Stimulated activated memory B cell treated with anti-CD40 and anti-IgM and Interleukin-4, amounts not matched to agents 10 μg/mL and 1 μg/mL and 100 μg/mL, for 72 hours (primary cell): ENCODE results near the gene LGALS12.
A peak's percentile ranks its signal among the peaks of the same experiment; 100 is the strongest.

Experiments used
- ATAC-seq: fragments of 150-1000 bp; cut with Tn5 transposase; 2 replicates; pipeline ENCODE4 v1.10.0; 2021
- H3K27ac Mint-ChIP-seq: one replicate; pipeline ENCODE4 v1.8.0; 2022; ENCODE audit warnings: mild to moderate bottlenecking, mixed read lengths
- H3K27me3 Mint-ChIP-seq: one replicate; pipeline ENCODE4 v1.8.0; 2022; ENCODE audit warnings: mixed read lengths
- H3K36me3 Mint-ChIP-seq: one replicate; pipeline ENCODE4 v1.8.0; 2022; ENCODE audit warnings: mixed read lengths
- H3K4me1 Mint-ChIP-seq: one replicate; pipeline ENCODE4 v1.8.0; 2022; ENCODE audit warnings: mixed read lengths
- H3K4me3 Mint-ChIP-seq: one replicate; pipeline ENCODE4 v1.8.0; 2022; ENCODE audit warnings: mild to moderate bottlenecking, moderate library complexity, mixed read lengths
- H3K9me3 Mint-ChIP-seq: one replicate; pipeline ENCODE4 v1.8.0; 2022; ENCODE audit warnings: mixed read lengths

The LGALS12 gene, protein sequence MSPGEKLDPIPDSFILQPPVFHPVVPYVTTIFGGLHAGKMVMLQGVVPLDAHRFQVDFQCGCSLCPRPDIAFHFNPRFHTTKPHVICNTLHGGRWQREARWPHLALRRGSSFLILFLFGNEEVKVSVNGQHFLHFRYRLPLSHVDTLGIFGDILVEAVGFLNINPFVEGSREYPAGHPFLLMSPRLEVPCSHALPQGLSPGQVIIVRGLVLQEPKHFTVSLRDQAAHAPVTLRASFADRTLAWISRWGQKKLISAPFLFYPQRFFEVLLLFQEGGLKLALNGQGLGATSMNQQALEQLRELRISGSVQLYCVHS

DNA sequence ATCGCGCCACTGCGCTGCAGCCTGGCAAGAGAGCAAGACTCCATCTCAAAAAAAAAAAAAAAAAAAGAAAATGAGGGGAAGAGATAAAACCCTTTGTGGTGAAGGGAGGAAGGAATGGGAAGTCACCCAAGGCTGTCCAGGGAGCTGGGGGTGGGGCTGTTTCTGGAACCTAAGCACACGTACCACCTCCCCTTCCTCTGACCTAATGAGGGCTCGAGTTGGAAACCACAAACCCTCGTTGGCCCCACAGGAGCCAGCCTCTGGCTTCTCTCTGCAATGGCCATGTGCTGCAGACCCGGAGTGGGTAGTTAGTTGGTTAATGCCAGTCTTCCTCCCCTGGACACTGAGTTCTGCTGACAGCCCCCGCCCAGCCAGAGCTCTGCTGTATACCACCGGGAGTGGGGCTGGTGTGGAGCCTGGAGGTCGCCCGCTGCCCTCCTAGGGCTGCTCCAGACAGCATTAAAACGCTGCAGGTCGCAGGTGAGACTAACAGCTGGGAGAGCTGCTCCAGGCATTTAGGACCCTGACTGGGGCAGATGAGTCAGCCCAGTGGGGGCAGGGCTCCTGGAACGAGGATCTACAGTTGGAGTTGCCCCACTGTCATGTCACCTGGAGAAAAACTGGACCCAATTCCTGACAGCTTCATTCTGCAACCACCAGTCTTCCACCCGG is at the start of gene LGALS12:
LGALS12 (plus strand) TSS at position 228 of the 672 bp plus-strand sequence; CDS start at position 603, 375 bp downstream.
- Mint-ChIP-seq H3K27me3 (peaks cover 56% of the 10 kb centered on the region), H3K4me3 (no peak within 1 kb of the TSS), H3K9me3 (no peaks in the 10 kb centered on the region), H3K27ac (no peak within 1 kb of the TSS), H3K4me1 (peaks cover 14% of the 10 kb centered on the region), H3K36me3 (no peaks in the 10 kb centered on the region)
- no peak for ATAC-seq

DNA sequence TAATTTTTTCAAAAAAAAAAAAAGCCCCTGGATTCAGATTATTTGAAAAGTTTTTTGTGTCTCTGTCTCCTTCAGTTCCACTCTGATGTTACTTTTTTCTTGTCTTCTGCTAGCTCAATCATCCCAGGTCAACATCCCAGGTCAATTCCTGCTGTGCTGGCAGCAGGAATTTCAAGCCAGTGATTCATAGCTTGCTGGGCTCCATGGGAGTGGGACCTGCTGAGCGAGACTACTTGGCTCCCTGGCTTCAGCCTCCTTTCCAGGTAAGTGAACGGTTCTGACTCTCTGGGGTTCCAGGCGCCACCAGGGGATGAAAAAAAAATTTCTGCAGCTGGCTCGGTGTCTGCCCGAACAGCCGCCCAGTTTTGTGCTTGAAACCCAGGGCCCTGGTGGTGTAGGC is 46.3 kb upstream of the LGALS12 start:
- ATAC-seq = no peak
- Mint-ChIP-seq H3K4me1 (no peaks in the 10 kb centered on the region), H3K27me3 (peaks cover 28% of the 10 kb centered on the region), H3K36me3 (no peaks in the 10 kb centered on the region), H3K4me3 (no peak overlapping the region), H3K9me3 (no peaks in the 10 kb centered on the region), H3K27ac (no peak overlapping the region)

DNA sequence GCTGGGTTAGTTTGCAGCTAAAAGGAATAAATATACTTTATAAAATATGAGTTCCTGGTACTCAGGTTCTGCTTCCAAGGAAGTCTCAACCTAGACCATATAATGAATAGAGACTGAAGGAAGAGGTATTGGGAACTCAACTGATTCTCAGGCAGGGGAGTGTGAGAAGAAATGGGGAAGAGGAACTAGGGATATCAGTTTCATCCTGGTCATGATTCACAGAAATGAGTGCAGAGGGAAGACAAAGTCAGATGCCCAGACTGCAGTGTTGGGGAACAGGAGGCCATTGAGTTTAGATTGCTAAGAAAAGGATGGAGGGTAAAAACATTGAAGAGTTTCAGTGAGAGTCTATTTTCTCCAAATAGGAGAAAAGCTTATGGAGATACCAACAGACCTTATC is 43.7 kb upstream of the LGALS12 start:
- Mint-ChIP-seq H3K9me3 (no peaks in the 10 kb centered on the region), H3K4me3 (no peak overlapping the region), H3K4me1 (no peaks in the 10 kb centered on the region), H3K27ac (no peak overlapping the region), H3K27me3 (peaks cover 45% of the 10 kb centered on the region), H3K36me3 (no peaks in the 10 kb centered on the region)
- no peak for ATAC-seq

GRCh38 chr11:63470311-63470710 is 35.6 kb upstream of the LGALS12 start:
- H3K4me3 Mint-ChIP-seq = no peak overlapping the region
- no peak for ATAC-seq
- H3K9me3 Mint-ChIP-seq = peaks cover 15% of the 10 kb centered on the region
- no peaks in the 10 kb centered on the region for H3K36me3 Mint-ChIP-seq
- no peak overlapping the region for H3K27ac Mint-ChIP-seq
- H3K27me3 Mint-ChIP-seq = peaks cover 29% of the 10 kb centered on the region
- no peaks in the 10 kb centered on the region for H3K4me1 Mint-ChIP-seq

DNA sequence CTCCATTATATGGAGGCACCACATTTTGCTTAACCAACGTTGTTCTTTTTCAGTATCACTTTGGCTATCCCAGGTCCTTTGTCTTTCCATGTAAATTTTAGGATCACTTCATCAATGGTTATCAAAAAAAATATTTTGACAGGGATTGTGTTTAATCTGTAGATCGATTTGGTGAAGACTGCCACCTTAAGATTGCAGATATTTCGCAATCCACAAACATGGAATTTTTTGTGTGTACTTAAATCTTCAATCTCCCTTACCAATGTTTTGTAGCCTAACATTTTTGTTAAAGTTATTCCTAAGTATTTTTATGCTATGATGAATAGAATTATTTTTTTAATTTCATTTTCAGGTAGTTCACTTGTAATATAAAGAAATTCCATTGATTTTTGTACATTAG is 33.5 kb upstream of the LGALS12 start:
- no peaks in the 10 kb centered on the region for H3K4me1 Mint-ChIP-seq
- peaks cover 29% of the 10 kb centered on the region for H3K27me3 Mint-ChIP-seq
- H3K9me3 Mint-ChIP-seq = peaks cover 21% of the 10 kb centered on the region
- no peak overlapping the region for H3K27ac Mint-ChIP-seq
- no peak overlapping the region for H3K4me3 Mint-ChIP-seq
- peaks cover 8% of the 10 kb centered on the region for H3K36me3 Mint-ChIP-seq
- no peak for ATAC-seq

DNA sequence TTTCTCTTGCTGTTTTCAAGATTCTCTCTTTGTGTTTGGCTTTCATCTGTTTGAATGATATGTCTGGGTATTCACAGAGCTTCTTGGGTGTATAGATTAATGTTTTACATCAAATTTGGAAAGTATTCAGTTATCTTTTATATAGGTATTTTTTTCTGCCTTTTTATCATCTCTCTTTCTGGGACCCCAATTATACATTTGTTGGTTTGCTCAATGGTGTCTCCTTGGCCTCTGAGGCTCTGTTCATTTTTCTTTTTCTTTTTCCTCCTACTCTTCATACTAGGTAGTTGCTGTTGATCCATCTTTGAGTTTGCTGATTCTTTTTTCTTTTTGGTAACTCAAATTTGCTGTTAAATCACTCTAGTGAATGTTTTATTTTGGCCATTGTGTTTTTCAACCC is 29.3 kb upstream of the LGALS12 start:
- peaks cover 13% of the 10 kb centered on the region for H3K27me3 Mint-ChIP-seq
- H3K36me3 Mint-ChIP-seq = peaks cover 8% of the 10 kb centered on the region
- no peak overlapping the region for H3K27ac Mint-ChIP-seq
- peaks cover 11% of the 10 kb centered on the region for H3K9me3 Mint-ChIP-seq
- no peak overlapping the region for H3K4me3 Mint-ChIP-seq
- ATAC-seq = no peak
- no peaks in the 10 kb centered on the region for H3K4me1 Mint-ChIP-seq

DNA sequence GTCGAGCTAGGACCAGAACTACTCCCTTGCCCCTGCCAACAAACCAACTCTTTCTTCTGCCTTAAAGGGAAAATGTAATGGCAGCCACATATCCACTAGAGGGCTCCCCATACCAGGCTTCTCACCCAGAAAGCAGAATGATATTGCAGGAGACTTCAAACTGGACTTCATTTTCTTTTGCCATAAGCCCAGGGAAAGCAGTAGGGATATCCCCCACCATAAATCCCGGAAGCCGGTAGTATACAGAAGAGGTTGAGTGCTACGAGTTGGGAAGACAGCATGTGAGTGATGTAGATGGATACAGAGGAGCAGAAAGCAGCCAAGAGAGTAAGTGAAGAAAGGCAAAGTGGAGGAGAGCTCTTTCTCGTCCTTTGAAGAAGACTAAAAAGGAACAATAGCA is 27.0 kb upstream of the LGALS12 start:
- H3K27me3 Mint-ChIP-seq = peaks cover 13% of the 10 kb centered on the region
- no peak overlapping the region for H3K27ac Mint-ChIP-seq
- H3K9me3 Mint-ChIP-seq = peaks cover 12% of the 10 kb centered on the region
- no peaks in the 10 kb centered on the region for H3K4me1 Mint-ChIP-seq
- peaks cover 8% of the 10 kb centered on the region for H3K36me3 Mint-ChIP-seq
- ATAC-seq = no peak
- no peak overlapping the region for H3K4me3 Mint-ChIP-seq

DNA sequence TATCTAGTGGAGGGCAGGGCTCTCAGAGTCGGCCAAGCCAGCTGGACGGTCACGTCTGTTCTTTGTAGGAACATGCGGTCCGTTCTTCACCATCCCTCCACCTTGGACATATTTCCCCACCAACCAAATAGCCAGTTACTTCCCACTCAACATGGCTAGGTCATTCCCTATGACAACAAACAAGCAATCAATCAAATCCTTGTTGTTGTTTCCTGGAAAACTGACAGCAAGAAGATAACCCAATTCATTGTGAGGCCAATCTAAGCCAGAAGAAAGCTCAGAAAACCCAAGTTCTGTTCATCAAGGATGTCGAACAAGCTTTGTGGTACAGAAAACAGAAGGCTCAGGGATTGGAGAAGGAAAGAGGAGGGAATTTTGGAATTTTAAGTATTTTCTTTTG is 25.8 kb upstream of the LGALS12 start:
- Mint-ChIP-seq H3K4me3 (no peak overlapping the region), H3K4me1 (no peaks in the 10 kb centered on the region), H3K27ac (no peak overlapping the region), H3K27me3 (peaks cover 13% of the 10 kb centered on the region), H3K36me3 (peaks cover 14% of the 10 kb centered on the region), H3K9me3 (peaks cover 20% of the 10 kb centered on the region)
- ATAC-seq = no peak

- H3K27me3 Mint-ChIP-seq = peaks cover 12% of the 10 kb centered on the region
Measured at GRCh38 chr11:63485777-63486176, 20.1 kb upstream of the LGALS12 start.

GRCh38 chr11:63488789-63489188 is 17.1 kb upstream of the LGALS12 start:
- Mint-ChIP-seq H3K27ac (no peak overlapping the region), H3K9me3 (peaks cover 24% of the 10 kb centered on the region), H3K4me1 (peaks cover 7% of the 10 kb centered on the region), H3K27me3 (peaks cover 43% of the 10 kb centered on the region), H3K4me3 (no peak overlapping the region), H3K36me3 (peaks cover 7% of the 10 kb centered on the region)
- ATAC-seq = no peak

More at GRCh38 chr11:63485777-63486176, 20.1 kb upstream of the LGALS12 start:
- Mint-ChIP-seq H3K27ac (no peak overlapping the region), H3K4me3 (no peak overlapping the region), H3K4me1 (no peaks in the 10 kb centered on the region), H3K9me3 (peaks cover 25% of the 10 kb centered on the region), H3K36me3 (peaks cover 7% of the 10 kb centered on the region)
- ATAC-seq = no peak

GRCh38 chr11:63489879-63490278 is 16.0 kb upstream of the LGALS12 start:
- no peak overlapping the region for H3K4me3 Mint-ChIP-seq
- peaks cover 17% of the 10 kb centered on the region for H3K9me3 Mint-ChIP-seq
- peaks cover 7% of the 10 kb centered on the region for H3K4me1 Mint-ChIP-seq
- no peak overlapping the region for H3K27ac Mint-ChIP-seq
- ATAC-seq = no peak
- peaks cover 54% of the 10 kb centered on the region for H3K27me3 Mint-ChIP-seq
- H3K36me3 Mint-ChIP-seq = peaks cover 2% of the 10 kb centered on the region

DNA sequence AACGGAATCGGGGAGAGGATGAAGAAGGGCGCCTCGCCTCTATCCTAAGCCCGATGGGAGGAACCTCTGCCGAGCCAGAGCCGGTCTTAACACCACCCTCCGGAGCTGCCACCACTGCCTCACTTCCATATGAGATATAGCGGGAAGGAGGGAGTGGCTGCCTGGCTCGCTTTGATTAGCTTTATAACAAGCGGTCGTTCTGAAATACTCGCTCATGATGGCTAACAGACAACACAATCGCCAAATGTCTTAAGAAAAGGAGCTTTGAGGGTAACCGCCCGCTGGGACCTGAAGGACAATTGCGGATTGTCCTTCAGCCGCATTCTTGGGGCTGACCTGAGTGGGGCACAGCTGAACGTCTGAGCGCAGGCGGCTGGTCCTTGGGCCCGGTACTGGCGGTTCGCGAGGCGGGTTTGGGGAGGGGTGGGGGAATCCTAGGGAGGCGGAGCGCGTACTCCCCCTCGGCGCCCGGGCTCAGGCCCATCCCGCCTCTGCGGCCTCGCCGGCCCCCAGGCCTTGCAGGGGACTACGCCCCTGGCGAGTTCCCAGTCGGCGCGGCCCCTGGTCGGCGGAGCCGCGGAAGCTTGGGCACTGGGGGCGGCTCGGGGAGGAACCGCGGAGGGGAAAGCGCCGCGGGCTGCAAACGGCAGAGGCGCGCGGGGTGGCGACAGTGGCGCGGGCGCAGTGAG is 15.2 kb upstream of the LGALS12 start, which contains the start of gene PLAAT5:
PLAAT5 (minus strand) TSS at position 617 of the 689 bp plus-strand sequence; CDS start at position 484, 133 bp downstream.
- Mint-ChIP-seq H3K4me1 (peaks cover 7% of the 10 kb centered on the region), H3K27ac (no peak within 1 kb of the TSS), H3K9me3 (peaks cover 11% of the 10 kb centered on the region), H3K4me3 (peak within 1 kb of the TSS; percentile 41), H3K36me3 (no peaks in the 10 kb centered on the region), H3K27me3 (peaks cover 61% of the 10 kb centered on the region)
- ATAC-seq = no peak

DNA sequence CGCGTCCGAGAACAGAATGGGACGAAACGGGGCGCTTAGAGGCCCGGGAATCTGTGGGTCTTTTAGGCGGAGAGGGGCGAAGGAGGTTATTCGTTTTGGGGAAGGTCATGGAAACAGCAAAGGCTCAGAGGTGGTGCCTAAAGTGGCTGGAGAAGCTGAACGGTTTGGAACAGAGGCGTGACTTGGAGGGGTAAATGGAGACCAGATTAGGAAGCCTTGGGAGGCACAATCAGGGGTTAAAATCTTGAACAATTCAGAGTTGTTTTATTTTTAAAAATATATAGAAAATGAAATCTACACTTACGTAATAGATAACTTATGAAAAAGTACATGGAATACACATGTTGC is 14.7 kb upstream of the LGALS12 start:
- no peak for ATAC-seq
- H3K9me3 Mint-ChIP-seq = peaks cover 6% of the 10 kb centered on the region
- H3K4me1 Mint-ChIP-seq = peaks cover 7% of the 10 kb centered on the region
- H3K36me3 Mint-ChIP-seq = no peaks in the 10 kb centered on the region
- peak overlapping the region; percentile 41 for H3K4me3 Mint-ChIP-seq
- H3K27me3 Mint-ChIP-seq = peaks cover 65% of the 10 kb centered on the region
- no peak overlapping the region for H3K27ac Mint-ChIP-seq

GRCh38 chr11:63491636-63492372 is 14.1 kb upstream of the LGALS12 start:
- Mint-ChIP-seq H3K27me3 (peaks cover 71% of the 10 kb centered on the region), H3K27ac (no peak overlapping the region), H3K36me3 (no peaks in the 10 kb centered on the region), H3K9me3 (peaks cover 4% of the 10 kb centered on the region), H3K4me3 (no peak overlapping the region), H3K4me1 (peaks cover 7% of the 10 kb centered on the region)
- ATAC-seq = no peak

DNA sequence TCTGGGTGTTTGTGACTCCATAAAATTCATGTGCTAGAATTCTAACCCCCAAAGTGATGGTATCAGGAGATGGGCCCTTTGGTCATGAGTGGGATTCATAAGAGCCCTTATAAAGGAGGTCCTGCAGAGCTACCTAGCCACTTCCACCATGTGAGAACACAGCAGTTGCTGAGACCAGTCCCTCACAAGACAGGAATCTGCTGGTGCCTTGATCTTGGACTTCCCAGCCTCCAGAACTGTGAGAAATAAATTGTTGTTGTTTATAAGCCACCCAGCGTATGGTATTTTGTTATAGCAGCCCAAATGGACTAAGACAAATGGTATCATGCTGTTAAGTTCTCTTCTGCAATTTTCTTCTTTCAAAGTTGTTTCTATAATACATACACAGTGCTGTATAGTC is 13.4 kb upstream of the LGALS12 start:
- H3K27me3 Mint-ChIP-seq = peaks cover 77% of the 10 kb centered on the region
- no peak overlapping the region for H3K4me3 Mint-ChIP-seq
- no peak for ATAC-seq
- no peaks in the 10 kb centered on the region for H3K36me3 Mint-ChIP-seq
- H3K9me3 Mint-ChIP-seq = peaks cover 4% of the 10 kb centered on the region
- peaks cover 7% of the 10 kb centered on the region for H3K4me1 Mint-ChIP-seq
- H3K27ac Mint-ChIP-seq = no peak overlapping the region
